Measurements from ENCODE around the gene NOB1.

- TF ChIP-seq POLR2A (IDR thresholded peaks at IDR 0.05; ENCODE audit: borderline replicate concordance, extremely low read depth, insufficient read depth, insufficient read length) (no peak), POLR2AphosphoS5 (IDR thresholded peaks at IDR 0.05; ENCODE audit: low read depth, low read length) (no peak), CTCF (IDR thresholded peaks at IDR 0.05 in 2 of 3, conservative IDR thresholded peaks at IDR 0.05 in 1 of 3; ENCODE audit: borderline replicate concordance in 1 of 3, insufficient read depth in 1 of 3, low read depth in 2 of 3, low read length in 2 of 3) (no peak), SRF (IDR thresholded peaks at IDR 0.05; ENCODE audit: low read depth) (no peak), JUND (IDR thresholded peaks at IDR 0.05) (no peak), CEBPB (IDR thresholded peaks at IDR 0.05; ENCODE audit: low read depth) (no peak), RAD21 (IDR thresholded peaks at IDR 0.05; ENCODE audit: low read depth) (no peak), EZH2 (IDR thresholded peaks at IDR 0.05) (no peak), YY1 (IDR thresholded peaks at IDR 0.05; ENCODE audit: extremely low read depth, insufficient replicate concordance, low read depth, low read length) (no peak), FOSL1 (IDR thresholded peaks at IDR 0.05; ENCODE audit: low read depth) (no peak), ZNF274 (IDR thresholded peaks at IDR 0.05; ENCODE audit: low read depth, low read length) (no peak), TCF7L2 (IDR thresholded peaks at IDR 0.05; ENCODE audit: borderline replicate concordance, extremely low read depth, insufficient read depth, insufficient read length) (no peak)
- TF ChIP-seq, protein P1, sequence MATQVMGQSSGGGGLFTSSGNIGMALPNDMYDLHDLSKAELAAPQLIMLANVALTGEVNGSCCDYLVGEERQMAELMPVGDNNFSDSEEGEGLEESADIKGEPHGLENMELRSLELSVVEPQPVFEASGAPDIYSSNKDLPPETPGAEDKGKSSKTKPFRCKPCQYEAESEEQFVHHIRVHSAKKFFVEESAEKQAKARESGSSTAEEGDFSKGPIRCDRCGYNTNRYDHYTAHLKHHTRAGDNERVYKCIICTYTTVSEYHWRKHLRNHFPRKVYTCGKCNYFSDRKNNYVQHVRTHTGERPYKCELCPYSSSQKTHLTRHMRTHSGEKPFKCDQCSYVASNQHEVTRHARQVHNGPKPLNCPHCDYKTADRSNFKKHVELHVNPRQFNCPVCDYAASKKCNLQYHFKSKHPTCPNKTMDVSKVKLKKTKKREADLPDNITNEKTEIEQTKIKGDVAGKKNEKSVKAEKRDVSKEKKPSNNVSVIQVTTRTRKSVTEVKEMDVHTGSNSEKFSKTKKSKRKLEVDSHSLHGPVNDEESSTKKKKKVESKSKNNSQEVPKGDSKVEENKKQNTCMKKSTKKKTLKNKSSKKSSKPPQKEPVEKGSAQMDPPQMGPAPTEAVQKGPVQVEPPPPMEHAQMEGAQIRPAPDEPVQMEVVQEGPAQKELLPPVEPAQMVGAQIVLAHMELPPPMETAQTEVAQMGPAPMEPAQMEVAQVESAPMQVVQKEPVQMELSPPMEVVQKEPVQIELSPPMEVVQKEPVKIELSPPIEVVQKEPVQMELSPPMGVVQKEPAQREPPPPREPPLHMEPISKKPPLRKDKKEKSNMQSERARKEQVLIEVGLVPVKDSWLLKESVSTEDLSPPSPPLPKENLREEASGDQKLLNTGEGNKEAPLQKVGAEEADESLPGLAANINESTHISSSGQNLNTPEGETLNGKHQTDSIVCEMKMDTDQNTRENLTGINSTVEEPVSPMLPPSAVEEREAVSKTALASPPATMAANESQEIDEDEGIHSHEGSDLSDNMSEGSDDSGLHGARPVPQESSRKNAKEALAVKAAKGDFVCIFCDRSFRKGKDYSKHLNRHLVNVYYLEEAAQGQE (IDR thresholded peaks at IDR 0.05; ENCODE audit: low read depth): no peak
- TF ChIP-seq, protein P2, sequence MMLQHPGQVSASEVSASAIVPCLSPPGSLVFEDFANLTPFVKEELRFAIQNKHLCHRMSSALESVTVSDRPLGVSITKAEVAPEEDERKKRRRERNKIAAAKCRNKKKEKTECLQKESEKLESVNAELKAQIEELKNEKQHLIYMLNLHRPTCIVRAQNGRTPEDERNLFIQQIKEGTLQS (IDR thresholded peaks at IDR 0.05): no peak
Observed at GRCh38 chr16:69771651-69771967, 16.9 kb upstream of the NOB1 start.
